MCF 10A (cell line): ENCODE results near the gene MFSD6. TPM values are rescaled to one million over a fixed set of nuclear protein-coding genes. Genes with fewer than 3 reads are reported as not detected.

Experiments used
- BruUV-seq: library from RNA; stranded (reverse); fragments of 400-500 nt; replicated peaks from 2 replicates; lab custom pipeline; 2021; lab: Mats Ljungman, UMichigan
- CTCF ChIA-PET: fragments of 300-600 bp; sonication (Branson Sonifier 250); formaldehyde crosslinking; extraction: SDS; loops from one replicate; lab custom pipeline; 2021; ENCODE audit warnings: antibody characterized with exemption, inconsistent platforms; lab: Yijun Ruan, JAX
- POLR2A ChIA-PET: fragments of 300-600, 350-650 bp; sonication (Branson Sonifier 250); formaldehyde crosslinking; extraction: SDS; loops from one replicate; lab custom pipeline; 2020; ENCODE audit warnings: antibody characterized with exemption, inconsistent platforms; lab: Yijun Ruan, JAX
- DNase-seq: peaks from one replicate; pipeline ENCODE4 v3.0.0-alpha.2; 2018; ENCODE audit not compliant: unreplicated experiment
- H3K27ac Mint-ChIP-seq: one replicate; pipeline ENCODE4 v1.8.0; 2022; ENCODE audit warnings: mild to moderate bottlenecking, low read depth, mixed read lengths; ENCODE audit not compliant: unreplicated experiment
- H3K27me3 Mint-ChIP-seq: one replicate; pipeline ENCODE4 v1.8.0; 2022; ENCODE audit warnings: mixed read lengths; ENCODE audit not compliant: insufficient read depth, unreplicated experiment
- H3K36me3 Mint-ChIP-seq: one replicate; pipeline ENCODE4 v1.8.0; 2022; ENCODE audit warnings: mild to moderate bottlenecking, moderate library complexity, mixed read lengths; ENCODE audit not compliant: insufficient read depth, unreplicated experiment
- H3K4me1 Mint-ChIP-seq: one replicate; pipeline ENCODE4 v1.8.0; 2022; ENCODE audit warnings: mixed read lengths; ENCODE audit not compliant: insufficient read depth, unreplicated experiment
- H3K4me3 Mint-ChIP-seq: one replicate; pipeline ENCODE4 v1.8.0; 2022; ENCODE audit warnings: mild to moderate bottlenecking, moderate library complexity, mixed read lengths; ENCODE audit not compliant: unreplicated experiment
- H3K9me3 Mint-ChIP-seq: one replicate; pipeline ENCODE4 v1.8.0; 2022; ENCODE audit warnings: mixed read lengths; ENCODE audit not compliant: unreplicated experiment
- CTCF ChIP-seq: fragments of 200-600 bp; IDR thresholded peaks from one replicate; pipeline ENCODE4 v1.8.0; 2022; ENCODE audit warnings: antibody characterized with exemption, mild to moderate bottlenecking; ENCODE audit not compliant: unreplicated experiment
- intact Hi-C: fragments of 100-400 bp; cut with micrococcal nuclease; formaldehyde crosslinking; loops from 2 replicates; pipeline ENCODE4 v1.14.1; 2022
- total RNA-seq: library from RNA; stranded (reverse); gene quantifications from 2 replicates; pipeline ENCODE4 v1.2.3, GENCODE V29; 2022

Gene MFSD6
- total RNA-seq, 1 experiment from 2014 or later = 19.7 TPM

DNA sequence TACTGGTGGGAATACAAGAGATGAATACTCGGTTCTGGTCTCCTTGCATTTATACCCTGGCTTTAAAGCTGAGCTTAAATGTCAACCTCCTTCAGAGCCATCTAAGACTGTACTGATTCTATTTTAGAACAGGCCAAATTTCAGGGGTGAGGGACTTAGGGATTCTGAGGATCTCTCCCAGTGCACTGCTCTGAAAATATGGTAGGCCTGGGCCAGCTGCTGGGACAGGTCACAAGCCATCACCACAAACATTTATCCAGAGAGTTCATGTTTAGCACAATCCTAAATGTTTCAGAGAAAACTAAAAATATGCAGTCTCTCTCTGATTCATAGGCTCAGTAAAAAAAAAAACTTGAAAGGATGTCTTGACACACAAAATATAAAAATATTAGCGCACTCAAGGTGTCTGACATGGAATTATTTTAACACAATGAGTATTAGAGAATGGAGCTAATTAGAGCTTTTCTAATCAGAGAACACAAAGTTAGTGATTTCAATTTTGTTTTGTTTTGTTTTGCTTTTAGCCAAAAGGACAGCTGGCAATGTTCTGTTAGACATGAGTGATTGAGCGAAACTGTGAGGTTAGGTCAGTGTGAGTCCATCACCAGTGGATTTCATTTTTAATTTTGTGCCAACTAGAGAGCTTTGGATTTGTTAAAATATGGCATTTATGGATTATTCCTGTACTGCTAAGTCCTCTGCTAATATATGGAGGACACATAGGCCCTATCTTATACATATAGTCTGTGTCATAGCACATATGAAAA lies 38.8 kb downstream of the MFSD6 start:
- no peak overlapping the region for H3K27ac Mint-ChIP-seq
- H3K27me3 Mint-ChIP-seq = no peaks in the 10 kb centered on the region
- H3K9me3 Mint-ChIP-seq = no peaks in the 10 kb centered on the region
- POLR2A ChIA-PET = interaction anchor here (0.7 to 1.8 kb wide), 4 partner anchors 18 to 566 kb away, joined by 3 read pairs; no protein-coding TSS in a partner anchor
- H3K4me1 Mint-ChIP-seq = peaks cover 13% of the 10 kb centered on the region
- DNase-seq = no peak
- H3K4me3 Mint-ChIP-seq = no peak overlapping the region
- CTCF ChIA-PET = interaction anchor here (0.8 to 1.2 kb wide), 3 partner anchors 10 to 23 kb away, joined by 3 to 6 read pairs (median 4); no protein-coding TSS in a partner anchor
- BruUV-seq = no TSS peak
- intact Hi-C loops = no loop called here
- no peak for TF ChIP-seq CTCF
- peaks cover 6% of the 10 kb centered on the region for H3K36me3 Mint-ChIP-seq

- H3K4me3 Mint-ChIP-seq = no peak overlapping the region
- CTCF ChIA-PET = interaction anchor here (0.6 to 1.2 kb wide), 3 partner anchors 9 to 84 kb away, joined by 4 to 6 read pairs (median 5); no protein-coding TSS in a partner anchor
- intact Hi-C loops = no loop called here
- POLR2A ChIA-PET = interaction anchor here (0.9 to 1.1 kb wide), 3 partner anchors 19 to 566 kb away, joined by 3 read pairs; no protein-coding TSS in a partner anchor
- peaks cover 6% of the 10 kb centered on the region for H3K36me3 Mint-ChIP-seq
- no peak overlapping the region for H3K27ac Mint-ChIP-seq
- TF ChIP-seq CTCF = no peak
- peaks cover 14% of the 10 kb centered on the region for H3K4me1 Mint-ChIP-seq
- no TSS peak for BruUV-seq
- H3K9me3 Mint-ChIP-seq = no peaks in the 10 kb centered on the region
- no peak for DNase-seq
- H3K27me3 Mint-ChIP-seq = no peaks in the 10 kb centered on the region
Observed at GRCh38 chr2:190447766-190448165, 39.6 kb downstream of the MFSD6 start.

- Mint-ChIP-seq H3K27me3 (no peaks in the 10 kb centered on the region), H3K36me3 (peaks cover 6% of the 10 kb centered on the region), H3K4me3 (no peak overlapping the region), H3K4me1 (peaks cover 10% of the 10 kb centered on the region), H3K9me3 (no peaks in the 10 kb centered on the region), H3K27ac (no peak overlapping the region)
- CTCF ChIA-PET = interaction anchor here (1.9 kb wide), 1 partner anchor 11 kb away, joined by 5 read pairs; no protein-coding TSS in a partner anchor
- POLR2A ChIA-PET = interaction anchor here (1.7 kb wide), 1 partner anchor 8 kb away, joined by 4 read pairs; no protein-coding TSS in a partner anchor
- DNase-seq = no peak
- BruUV-seq = no TSS peak
- intact Hi-C loops = no loop called here
- TF ChIP-seq CTCF = no peak
Observed at GRCh38 chr2:190449925-190450324, 41.8 kb downstream of the MFSD6 start.

DNA sequence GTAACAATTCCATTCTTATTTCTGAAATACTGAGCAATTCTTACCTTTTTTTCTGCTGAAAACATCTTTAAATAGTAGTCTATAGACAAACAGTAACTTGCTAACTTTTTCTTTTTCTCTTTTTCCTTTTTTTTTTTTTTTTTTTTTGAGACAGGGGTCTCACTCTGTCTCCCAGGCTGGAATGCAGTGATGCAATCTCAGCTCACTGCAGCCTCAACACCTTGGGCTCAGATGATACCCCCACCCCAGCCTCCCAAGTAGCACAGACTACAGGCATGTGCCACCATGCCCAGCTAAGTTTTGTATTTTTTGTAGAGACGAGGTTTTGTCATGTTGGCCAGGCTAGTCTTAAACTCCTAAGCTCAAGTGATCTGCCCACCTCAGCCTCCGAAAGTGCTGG lies 42.2 kb downstream of the MFSD6 start:
- POLR2A ChIA-PET = interaction anchor here (0.6 to 2.3 kb wide), 3 partner anchors 9 to 99 kb away, joined by 3 to 6 read pairs (median 4); no protein-coding TSS in a partner anchor

More for the DNA sequence above, 42.2 kb downstream of the MFSD6 start:
- H3K4me3 Mint-ChIP-seq = no peak overlapping the region
- no peak for DNase-seq
- H3K36me3 Mint-ChIP-seq = peaks cover 6% of the 10 kb centered on the region
- no TSS peak for BruUV-seq
- H3K9me3 Mint-ChIP-seq = no peaks in the 10 kb centered on the region
- H3K4me1 Mint-ChIP-seq = peaks cover 10% of the 10 kb centered on the region
- TF ChIP-seq CTCF = no peak
- CTCF ChIA-PET = interaction anchor here (1.9 kb wide), 1 partner anchor 11 kb away, joined by 5 read pairs; no protein-coding TSS in a partner anchor
- H3K27me3 Mint-ChIP-seq = no peaks in the 10 kb centered on the region
- intact Hi-C loops = no loop called here
- H3K27ac Mint-ChIP-seq = no peak overlapping the region
